Measurements from ENCODE around the gene FES.

- TF ChIP-seq REST (IDR thresholded peaks at IDR 0.05; ENCODE audit: insufficient read depth in 1 of 2, low read depth in 2 of 2, low read length in 2 of 2) (no peak), POLR2AphosphoS5 (IDR thresholded peaks at IDR 0.05; ENCODE audit: low read depth, low read length) (no peak), TAF1 (IDR thresholded peaks at IDR 0.05; ENCODE audit: borderline replicate concordance, insufficient read depth, low read length) (no peak)
Measured at GRCh38 chr15:90918034-90918788, 33.9 kb downstream of the FES start.
